Measurements from ENCODE around the gene OR2T27. TPM values are rescaled to one million over a fixed set of nuclear protein-coding genes. Genes with fewer than 3 reads are reported as not detected.

The OR2T27 gene
- total and polyA plus RNA-seq, 9 of the 15 experiments (the other 6 are each of a cell fraction or from before 2014, with no cell fraction given): not detected

DNA sequence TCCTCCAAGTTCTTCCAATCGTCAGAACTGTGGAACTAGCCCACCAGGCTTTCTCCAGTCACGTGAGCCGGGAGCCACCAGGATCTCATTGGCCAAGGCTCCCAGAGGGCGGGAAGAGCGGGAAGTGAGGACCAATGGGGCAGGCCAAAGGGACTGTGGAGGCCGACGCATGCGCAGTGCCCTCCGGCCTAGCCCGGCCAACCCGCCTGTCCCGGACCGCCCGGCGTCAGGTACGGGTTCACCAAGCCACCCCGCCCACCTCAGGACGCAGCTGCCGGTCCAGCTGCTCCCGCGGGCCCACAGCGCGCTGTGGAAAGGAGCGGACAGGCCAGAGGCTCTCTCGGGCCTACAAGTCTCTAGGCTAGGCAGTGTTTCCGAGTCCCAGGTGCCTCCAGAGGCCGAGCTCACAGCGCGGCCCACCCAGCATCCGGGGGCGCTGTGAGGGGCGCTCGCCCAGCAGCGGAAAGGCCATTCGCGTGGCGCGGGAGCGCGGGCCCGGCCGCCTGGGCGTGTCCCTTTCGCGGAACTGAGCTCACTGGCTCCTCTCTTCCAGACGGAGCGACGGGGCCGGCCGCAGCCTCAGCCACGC lies 36.3 kb upstream of the OR2T27 start (continued):
- TF ChIP-seq, protein P1, sequence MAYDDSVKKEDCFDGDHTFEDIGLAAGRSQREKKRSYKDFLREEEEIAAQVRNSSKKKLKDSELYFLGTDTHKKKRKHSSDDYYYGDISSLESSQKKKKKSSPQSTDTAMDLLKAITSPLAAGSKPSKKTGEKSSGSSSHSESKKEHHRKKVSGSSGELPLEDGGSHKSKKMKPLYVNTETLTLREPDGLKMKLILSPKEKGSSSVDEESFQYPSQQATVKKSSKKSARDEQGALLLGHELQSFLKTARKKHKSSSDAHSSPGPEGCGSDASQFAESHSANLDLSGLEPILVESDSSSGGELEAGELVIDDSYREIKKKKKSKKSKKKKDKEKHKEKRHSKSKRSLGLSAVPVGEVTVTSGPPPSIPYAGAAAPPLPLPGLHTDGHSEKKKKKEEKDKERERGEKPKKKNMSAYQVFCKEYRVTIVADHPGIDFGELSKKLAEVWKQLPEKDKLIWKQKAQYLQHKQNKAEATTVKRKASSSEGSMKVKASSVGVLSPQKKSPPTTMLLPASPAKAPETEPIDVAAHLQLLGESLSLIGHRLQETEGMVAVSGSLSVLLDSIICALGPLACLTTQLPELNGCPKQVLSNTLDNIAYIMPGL (CRISPR knock-in tag; IDR thresholded peaks at IDR 0.05): peak; percentile 96
- TF ChIP-seq SMAD4 (CRISPR knock-in tag; conservative IDR thresholded peaks at IDR 0.05) (peak; percentile 55), NR1H2 (CRISPR knock-in tag; IDR thresholded peaks at IDR 0.05) (0 out of 2 replicates have a peak, but pooled peaks have one; percentile 40), WHSC1 (IDR thresholded peaks at IDR 0.05; ENCODE audit: low read length) (no peak), TOE1 (IDR thresholded peaks at IDR 0.05; ENCODE audit: borderline replicate concordance) (peak; percentile 63; the same call in 1 of the 2 replicates), TOE1 (CRISPR knock-in tag; IDR thresholded peaks at IDR 0.05; ENCODE audit: borderline replicate concordance, low read depth) (0 out of 2 replicates have a peak, but pooled peaks have one; percentile 76), GABPA (tag; conservative IDR thresholded peaks at IDR 0.05; ENCODE audit: low read depth) (peak; percentile 56; the same call in 1 of the 2 replicates), SPI1 (IDR thresholded peaks at IDR 0.05; ENCODE audit: borderline replicate concordance, low read depth, low read length) (no peak), EHMT2 (IDR thresholded peaks at IDR 0.05) (no peak), NR2F6 (CRISPR knock-in tag; IDR thresholded peaks at IDR 0.05) (no peak), COPS2 (conservative IDR thresholded peaks at IDR 0.05) (no peak), MXI1 (IDR thresholded peaks at IDR 0.05; ENCODE audit: low read depth, low read length) (no peak), SRSF1 (IDR thresholded peaks at IDR 0.05; ENCODE audit: low read depth, low read length) (no peak), NEUROD1 (IDR thresholded peaks at IDR 0.05; ENCODE audit: borderline replicate concordance, low read depth, low read length, partially characterized antibody) (no peak), CBFB (CRISPR knock-in tag; IDR thresholded peaks at IDR 0.05) (no peak; the same call in 1 of the 2 replicates), ZNF79 (CRISPR knock-in tag; IDR thresholded peaks at IDR 0.05; ENCODE audit: low read depth) (no peak), MAZ (CRISPR knock-in tag; conservative IDR thresholded peaks at IDR 0.05 in 1 of 2, IDR thresholded peaks at IDR 0.05 in 1 of 2) (peak; percentile 68 to 70; a peak in 3 of 4 replicates), RBFOX2 (IDR thresholded peaks at IDR 0.05; ENCODE audit: low read depth, low read length) (peak; percentile 56; the same call in 1 of the 2 replicates), EGR1 (conservative IDR thresholded peaks at IDR 0.05) (no peak)
- TF ChIP-seq, protein P2, sequence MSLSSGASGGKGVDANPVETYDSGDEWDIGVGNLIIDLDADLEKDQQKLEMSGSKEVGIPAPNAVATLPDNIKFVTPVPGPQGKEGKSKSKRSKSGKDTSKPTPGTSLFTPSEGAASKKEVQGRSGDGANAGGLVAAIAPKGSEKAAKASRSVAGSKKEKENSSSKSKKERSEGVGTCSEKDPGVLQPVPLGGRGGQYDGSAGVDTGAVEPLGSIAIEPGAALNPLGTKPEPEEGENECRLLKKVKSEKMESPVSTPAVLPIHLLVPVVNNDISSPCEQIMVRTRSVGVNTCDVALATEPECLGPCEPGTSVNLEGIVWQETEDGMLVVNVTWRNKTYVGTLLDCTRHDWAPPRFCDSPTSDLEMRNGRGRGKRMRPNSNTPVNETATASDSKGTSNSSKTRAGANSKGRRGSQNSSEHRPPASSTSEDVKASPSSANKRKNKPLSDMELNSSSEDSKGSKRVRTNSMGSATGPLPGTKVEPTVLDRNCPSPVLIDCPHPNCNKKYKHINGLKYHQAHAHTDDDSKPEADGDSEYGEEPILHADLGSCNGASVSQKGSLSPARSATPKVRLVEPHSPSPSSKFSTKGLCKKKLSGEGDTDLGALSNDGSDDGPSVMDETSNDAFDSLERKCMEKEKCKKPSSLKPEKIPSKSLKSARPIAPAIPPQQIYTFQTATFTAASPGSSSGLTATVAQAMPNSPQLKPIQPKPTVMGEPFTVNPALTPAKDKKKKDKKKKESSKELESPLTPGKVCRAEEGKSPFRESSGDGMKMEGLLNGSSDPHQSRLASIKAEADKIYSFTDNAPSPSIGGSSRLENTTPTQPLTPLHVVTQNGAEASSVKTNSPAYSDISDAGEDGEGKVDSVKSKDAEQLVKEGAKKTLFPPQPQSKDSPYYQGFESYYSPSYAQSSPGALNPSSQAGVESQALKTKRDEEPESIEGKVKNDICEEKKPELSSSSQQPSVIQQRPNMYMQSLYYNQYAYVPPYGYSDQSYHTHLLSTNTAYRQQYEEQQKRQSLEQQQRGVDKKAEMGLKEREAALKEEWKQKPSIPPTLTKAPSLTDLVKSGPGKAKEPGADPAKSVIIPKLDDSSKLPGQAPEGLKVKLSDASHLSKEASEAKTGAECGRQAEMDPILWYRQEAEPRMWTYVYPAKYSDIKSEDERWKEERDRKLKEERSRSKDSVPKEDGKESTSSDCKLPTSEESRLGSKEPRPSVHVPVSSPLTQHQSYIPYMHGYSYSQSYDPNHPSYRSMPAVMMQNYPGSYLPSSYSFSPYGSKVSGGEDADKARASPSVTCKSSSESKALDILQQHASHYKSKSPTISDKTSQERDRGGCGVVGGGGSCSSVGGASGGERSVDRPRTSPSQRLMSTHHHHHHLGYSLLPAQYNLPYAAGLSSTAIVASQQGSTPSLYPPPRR (CRISPR knock-in tag; IDR thresholded peaks at IDR 0.05; ENCODE audit: borderline replicate concordance): no peak
- TF ChIP-seq, protein P3, sequence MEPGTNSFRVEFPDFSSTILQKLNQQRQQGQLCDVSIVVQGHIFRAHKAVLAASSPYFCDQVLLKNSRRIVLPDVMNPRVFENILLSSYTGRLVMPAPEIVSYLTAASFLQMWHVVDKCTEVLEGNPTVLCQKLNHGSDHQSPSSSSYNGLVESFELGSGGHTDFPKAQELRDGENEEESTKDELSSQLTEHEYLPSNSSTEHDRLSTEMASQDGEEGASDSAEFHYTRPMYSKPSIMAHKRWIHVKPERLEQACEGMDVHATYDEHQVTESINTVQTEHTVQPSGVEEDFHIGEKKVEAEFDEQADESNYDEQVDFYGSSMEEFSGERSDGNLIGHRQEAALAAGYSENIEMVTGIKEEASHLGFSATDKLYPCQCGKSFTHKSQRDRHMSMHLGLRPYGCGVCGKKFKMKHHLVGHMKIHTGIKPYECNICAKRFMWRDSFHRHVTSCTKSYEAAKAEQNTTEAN (CRISPR knock-in tag; IDR thresholded peaks at IDR 0.05): 0 out of 2 replicates have a peak, but pooled peaks have one; percentile 51
